Stimulated activated CD4-positive, alpha-beta T cell treated with anti-CD3 and anti-CD28 coated beads, TNF-alpha, amount 100 ng/mL, for 4 hours (primary cell): ENCODE results near the gene ARGLU1.

ENCODE experiments used
- DNase-seq, 3 experiments: peaks; one replicate each; pipeline ENCODE4 v3.0.0-alpha.2; 2020; ENCODE audit warnings: low read depth in 3 of 3

ARGLU1 gene

DNA sequence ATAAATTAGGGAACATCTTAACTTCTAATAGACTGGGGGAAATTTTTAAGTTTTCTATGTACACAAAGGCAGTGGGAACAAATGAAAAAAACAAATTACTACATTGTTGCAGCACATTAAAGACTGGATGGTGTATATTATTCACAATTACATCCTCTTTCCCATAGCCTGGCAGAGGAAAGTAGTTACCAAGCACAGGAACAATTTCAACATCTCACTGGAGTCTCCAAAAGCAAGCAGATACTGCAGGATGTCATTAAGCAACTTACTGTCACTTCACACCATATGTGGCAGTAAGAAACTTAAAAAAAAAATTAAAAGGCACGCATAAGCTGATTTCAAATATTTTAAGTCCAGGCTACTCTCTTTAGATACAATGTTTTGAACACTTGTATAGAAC is 26.1 kb downstream of the ARGLU1 start:
- DNase-seq, result no peak

GRCh38 chr13:106540613-106541012 is 27.3 kb downstream of the ARGLU1 start:
- DNase-seq, result no peak

- DNase-seq, result no peak
These were observed 30.4 kb downstream of the ARGLU1 start for GRCh38 chr13:106537521-106537920.

- peak; percentile 74 to 89 (median 78) for DNase-seq
These were observed 31.5 kb downstream of the ARGLU1 start for GRCh38 chr13:106536244-106537034.

DNA sequence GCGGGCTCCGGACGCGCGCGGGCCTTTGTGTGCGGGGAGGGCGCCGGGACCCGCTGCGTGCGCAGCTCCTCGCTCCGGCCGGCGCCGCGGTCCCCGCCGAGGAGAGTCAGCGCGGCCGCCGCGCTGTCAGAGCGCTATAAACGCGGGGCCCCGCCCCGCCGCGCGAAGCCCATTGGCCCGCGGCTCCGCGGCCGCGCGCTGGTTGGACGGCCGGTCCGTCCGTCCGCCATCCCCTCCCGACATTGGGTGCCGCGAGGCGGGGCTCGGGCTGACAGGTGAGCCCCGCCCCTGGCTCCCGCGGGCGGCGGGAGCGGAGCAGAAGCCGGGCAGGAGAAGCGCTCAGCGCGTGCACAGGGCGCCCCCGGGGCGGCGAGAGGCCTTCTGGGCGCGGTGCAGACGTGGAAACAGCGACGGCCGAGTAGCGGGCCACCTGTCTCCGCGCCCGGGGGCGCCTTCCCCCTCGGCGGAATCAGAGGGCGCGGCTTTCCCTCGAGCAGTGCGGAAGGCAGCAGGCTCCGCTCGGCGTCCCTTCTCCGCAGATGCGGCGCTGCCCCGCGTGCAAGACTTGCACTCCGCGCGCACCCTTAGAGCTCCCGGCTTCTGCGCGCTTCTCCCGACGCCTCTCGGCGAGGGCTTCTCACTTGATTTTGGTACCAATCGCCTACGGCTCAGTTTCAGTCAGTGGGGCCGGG is 32.2 kb downstream of the ARGLU1 start, which contains the start of gene EFNB2:
Gene EFNB2 (minus strand): TSS at position 111 of the 692 bp plus-strand sequence. CDS start 698 bp downstream, outside the sequence.
- DNase-seq, result peak; percentile 70 to 83 (median 80)

GRCh38 chr13:106534639-106535551 is 33.0 kb downstream of the ARGLU1 start:
- peak in 1 of 3 experiments; percentile 2 for DNase-seq

DNA sequence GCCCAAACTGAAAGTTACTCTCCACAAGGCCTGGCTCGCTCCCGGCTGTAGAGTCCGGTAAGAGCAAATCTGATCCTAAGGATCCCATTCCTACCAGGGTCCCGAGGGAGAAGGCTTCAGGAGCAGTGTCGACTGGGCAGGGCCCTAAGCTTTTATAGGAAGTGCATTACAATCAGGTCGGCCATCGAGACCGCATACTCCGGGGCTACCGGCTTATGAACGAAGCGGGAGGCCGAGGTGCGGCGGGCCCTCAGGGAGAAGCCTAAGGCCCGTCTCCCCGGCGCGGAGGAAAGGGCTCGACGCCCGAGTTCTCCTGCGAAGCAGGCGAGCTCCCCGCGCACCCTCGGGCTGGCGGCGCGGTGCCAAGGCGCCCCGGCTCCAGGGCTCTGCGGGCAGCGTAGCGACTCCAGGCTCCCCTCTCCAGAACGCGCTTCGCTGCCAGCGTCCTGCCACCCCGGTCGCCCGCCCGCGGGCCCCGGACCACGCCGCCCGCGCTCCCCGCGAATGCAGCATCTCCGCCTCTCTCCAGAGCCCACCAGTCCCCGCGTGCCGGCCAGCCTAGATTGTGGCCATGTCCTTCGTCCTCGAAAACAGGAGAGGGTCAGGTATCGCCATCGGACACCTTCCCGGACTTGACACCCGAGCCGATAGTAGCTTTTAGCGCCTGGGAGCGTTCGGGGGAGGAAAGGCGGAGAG is 33.8 kb downstream of the ARGLU1 start:
- peak in 2 of 3 experiments; percentile 10 to 18 for DNase-seq

DNA sequence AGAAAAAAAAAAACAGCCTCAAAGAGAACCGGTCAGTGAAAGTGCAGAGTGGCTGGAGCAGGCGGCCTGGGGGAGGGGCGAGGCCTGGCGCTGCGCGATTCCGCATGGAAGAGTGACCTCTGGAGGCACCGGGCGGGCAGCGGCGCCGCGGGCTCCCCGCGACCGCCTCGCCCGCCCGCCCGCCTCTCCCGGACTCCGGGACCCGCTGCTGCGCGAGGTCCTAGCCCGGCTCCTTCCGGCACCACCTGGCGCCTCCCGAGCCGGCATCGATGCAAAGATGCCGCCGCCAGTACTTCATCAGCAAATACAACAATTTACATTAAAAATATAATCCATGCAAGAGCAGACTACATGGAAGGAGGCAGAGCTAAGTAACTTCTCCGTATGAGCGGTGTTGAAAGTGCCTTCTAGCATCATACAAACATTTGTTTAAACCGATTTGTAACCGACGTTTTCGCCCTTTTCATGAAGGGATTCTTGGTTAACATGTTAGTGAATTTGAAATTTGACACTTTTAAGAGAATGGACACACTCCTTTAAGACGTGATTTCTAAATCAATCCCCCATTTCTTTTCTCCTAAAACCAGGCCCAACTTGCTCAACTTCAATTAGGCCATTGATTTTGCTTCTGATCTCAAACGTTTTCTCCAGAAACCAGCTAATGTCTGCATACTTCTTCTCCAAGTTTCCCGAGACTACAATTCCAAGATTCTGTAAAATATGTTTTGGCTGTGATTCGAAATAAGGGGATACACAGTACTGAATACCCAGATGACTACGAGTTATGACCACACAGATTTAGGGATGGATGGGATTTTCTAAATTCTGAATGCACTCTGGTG is 34.6 kb downstream of the ARGLU1 start:
- no peak for DNase-seq

DNA sequence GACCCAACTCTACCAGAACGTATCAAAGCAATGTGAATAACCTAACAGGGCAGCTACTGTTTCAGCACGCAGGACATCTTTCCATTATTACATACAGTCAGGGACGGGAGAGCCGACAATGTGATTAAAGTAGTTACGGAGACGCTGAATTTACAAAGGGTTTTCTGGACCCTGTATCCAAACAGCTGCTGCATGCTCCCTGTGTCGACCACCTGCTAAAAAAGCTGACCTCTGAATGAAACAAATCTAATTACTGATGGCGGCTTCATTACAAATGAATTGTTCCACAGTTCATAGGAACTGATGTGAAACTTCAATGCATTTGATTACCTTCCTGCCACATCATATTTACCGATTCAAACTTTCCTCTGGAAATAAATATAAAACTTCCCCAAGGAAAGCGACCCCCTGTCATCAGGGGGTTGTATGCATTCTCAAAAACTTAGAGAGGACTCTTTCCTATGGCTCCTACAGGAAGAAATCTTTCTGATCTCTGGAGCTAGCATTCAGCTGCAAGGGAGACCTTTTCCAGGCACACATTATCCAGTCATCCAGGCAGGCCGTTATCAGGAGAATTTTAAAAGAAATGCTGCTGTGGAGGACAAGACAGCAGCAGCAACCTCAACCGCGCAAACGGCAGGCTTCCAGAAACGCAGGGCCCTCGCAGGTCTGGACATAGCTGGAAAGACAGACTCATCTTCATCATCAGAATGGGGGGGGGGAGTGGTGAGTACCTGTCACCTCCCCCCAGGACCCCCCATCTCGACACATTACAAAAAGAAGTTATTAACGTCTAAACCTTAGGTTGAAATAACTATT is 35.6 kb downstream of the ARGLU1 start:
- no peak for DNase-seq

GRCh38 chr13:106530980-106531481 is 36.9 kb downstream of the ARGLU1 start:
- no peak for DNase-seq

GRCh38 chr13:106530171-106530851 is 37.6 kb downstream of the ARGLU1 start:
- DNase-seq, result no peak

DNA sequence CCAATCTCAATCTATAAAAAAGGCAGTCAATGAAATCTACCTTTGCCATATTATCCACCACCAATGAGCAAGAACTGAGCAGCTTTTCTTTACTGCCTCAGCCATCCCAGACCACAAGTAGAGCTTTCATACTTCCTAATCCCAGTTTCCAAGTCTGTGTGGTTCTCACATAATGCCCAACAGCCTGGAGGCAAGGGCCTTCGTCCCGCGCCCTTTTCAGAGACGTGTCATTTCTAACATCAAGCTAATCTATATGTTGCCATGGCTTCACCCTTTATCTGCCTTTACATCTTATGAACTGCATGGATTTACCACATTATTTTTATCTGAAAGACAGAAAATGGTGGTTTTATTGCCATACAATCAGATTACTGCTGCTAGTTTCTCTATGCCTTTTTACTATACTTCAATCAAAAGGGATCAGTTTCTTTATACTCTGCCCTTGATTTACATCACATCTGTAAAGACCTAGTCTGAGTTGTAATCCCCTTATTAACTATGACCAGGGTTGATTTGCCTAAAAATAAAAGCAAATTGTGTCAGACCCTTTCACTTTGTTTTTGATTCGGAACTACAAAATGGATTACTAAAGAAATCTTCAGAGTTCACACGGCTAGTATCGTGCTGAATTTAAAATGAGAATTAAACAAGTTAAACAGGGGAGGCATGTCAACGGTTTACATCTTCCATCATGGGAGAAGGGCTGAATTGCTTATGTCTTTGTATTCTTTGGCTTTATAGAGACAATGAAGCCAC is 38.3 kb downstream of the ARGLU1 start:
- DNase-seq, result no peak

GRCh38 chr13:106528718-106529414 is 39.1 kb downstream of the ARGLU1 start:
- DNase-seq, result no peak

GRCh38 chr13:106527826-106528225 is 40.1 kb downstream of the ARGLU1 start:
- DNase-seq, result no peak

DNA sequence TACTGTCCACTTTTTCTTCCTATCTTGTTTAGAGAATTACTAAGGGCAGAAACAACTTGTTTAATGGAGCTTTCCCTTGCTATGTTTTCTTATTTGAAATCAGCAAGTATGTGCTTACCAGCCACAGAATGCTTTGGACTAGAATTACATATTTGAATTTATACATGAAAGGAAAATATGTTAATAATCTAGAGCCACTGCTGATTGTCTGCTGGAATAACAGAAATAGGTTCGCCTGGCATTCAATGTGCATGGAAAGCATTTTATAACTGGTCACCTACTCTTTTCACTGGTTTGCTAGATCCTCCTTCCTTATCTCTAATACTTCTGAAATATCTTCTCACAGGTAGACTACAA is 40.5 kb downstream of the ARGLU1 start:
- no peak for DNase-seq

GRCh38 chr13:106526738-106527444 is 41.0 kb downstream of the ARGLU1 start:
- no peak for DNase-seq

- no peak for DNase-seq
These were observed 42.1 kb downstream of the ARGLU1 start for GRCh38 chr13:106525865-106526264.
